Measurements from ENCODE around the gene SUGP2. TPM values are rescaled to one million over a fixed set of nuclear protein-coding genes. Genes with fewer than 3 reads are reported as not detected.
A peak's percentile ranks its signal among the peaks of the same experiment; 100 is the strongest.

Gene SUGP2
- total RNA-seq, 1 donor from 2014 or later: 29.5 TPM

DNA sequence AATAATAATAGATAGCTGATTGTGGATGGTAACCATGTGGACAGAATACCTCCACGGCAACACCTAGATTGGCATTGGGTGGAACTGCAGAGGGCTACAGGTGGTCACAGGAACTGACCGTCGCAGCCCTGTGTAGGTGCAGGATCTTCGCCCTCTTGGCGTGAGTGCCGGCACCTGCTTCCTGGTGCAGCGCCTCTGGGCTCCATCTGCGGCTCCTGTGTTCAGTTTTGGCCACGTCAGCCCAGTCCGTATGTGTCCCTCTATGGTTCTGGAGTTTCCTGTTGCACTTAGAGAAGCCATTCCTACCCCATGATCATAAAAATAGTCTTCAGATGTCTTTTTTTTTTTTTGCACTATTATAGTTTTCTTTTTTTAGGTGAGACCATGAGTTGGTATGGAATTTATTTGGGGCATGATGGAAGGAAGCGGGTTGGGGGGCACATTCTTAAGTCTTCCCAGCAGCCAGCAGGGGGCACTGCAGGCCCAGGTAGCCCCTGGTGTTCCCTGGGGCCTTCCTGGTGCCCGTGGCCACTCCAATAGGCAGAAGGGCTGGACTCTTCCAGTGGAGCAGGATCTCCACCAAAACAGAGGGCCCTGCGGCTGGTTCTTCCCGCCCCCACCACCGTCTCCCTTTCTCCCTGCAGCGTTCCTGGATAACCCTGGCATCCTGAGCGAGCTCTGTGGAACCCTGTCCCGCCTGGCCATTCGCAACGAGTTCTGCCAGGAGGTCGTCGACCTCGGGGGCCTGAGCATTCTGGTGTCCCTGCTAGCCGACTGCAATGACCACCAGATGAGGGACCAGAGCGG, 20.4 kb upstream of the SUGP2 start:
- no peak for DNase-seq (ENCODE audit: low read depth)
- Histone ChIP-seq H3K4me3 (ENCODE audit: low read depth, low read length) (no peak overlapping the region), H3K27me3 (ENCODE audit: control insufficient read depth, insufficient read depth, low read length) (no peaks in the 10 kb centered on the region), H3K36me3 (ENCODE audit: control insufficient read depth, insufficient read depth, low read length) (peaks cover 1% of the 10 kb centered on the region)
- TF ChIP-seq, protein P1, sequence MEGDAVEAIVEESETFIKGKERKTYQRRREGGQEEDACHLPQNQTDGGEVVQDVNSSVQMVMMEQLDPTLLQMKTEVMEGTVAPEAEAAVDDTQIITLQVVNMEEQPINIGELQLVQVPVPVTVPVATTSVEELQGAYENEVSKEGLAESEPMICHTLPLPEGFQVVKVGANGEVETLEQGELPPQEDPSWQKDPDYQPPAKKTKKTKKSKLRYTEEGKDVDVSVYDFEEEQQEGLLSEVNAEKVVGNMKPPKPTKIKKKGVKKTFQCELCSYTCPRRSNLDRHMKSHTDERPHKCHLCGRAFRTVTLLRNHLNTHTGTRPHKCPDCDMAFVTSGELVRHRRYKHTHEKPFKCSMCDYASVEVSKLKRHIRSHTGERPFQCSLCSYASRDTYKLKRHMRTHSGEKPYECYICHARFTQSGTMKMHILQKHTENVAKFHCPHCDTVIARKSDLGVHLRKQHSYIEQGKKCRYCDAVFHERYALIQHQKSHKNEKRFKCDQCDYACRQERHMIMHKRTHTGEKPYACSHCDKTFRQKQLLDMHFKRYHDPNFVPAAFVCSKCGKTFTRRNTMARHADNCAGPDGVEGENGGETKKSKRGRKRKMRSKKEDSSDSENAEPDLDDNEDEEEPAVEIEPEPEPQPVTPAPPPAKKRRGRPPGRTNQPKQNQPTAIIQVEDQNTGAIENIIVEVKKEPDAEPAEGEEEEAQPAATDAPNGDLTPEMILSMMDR (IDR thresholded peaks at IDR 0.05; ENCODE audit: insufficient read depth, low read length, poor library complexity, severe bottlenecking): peak; percentile 81

DNA sequence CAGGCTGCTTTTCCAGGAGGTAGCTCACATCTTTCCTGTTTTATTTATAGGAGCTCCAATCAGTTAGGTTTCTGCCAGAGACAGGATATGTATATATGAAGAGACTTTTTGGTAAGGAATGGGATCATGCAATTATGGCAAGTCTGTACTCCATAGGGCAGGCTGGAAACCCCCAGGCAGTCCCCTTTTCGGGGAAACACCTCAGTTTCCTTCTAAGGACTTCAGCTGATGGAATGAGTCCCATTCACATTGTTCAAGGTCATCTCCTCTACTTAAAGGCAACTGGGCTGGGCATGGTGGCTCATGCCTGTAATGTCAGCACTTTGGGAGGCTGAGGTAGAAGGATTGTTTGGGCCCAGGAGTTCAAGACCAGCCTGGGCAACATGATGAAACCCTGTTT, 19.6 kb upstream of the SUGP2 start:
- Histone ChIP-seq H3K4me3 (ENCODE audit: low read depth, low read length) (no peak overlapping the region), H3K36me3 (ENCODE audit: control insufficient read depth, insufficient read depth, low read length) (peaks cover 1% of the 10 kb centered on the region), H3K27me3 (ENCODE audit: control insufficient read depth, insufficient read depth, low read length) (no peaks in the 10 kb centered on the region)
- DNase-seq (ENCODE audit: low read depth): no peak
- TF ChIP-seq, protein P1 (IDR thresholded peaks at IDR 0.05; ENCODE audit: insufficient read depth, low read length, poor library complexity, severe bottlenecking): no peak

DNA sequence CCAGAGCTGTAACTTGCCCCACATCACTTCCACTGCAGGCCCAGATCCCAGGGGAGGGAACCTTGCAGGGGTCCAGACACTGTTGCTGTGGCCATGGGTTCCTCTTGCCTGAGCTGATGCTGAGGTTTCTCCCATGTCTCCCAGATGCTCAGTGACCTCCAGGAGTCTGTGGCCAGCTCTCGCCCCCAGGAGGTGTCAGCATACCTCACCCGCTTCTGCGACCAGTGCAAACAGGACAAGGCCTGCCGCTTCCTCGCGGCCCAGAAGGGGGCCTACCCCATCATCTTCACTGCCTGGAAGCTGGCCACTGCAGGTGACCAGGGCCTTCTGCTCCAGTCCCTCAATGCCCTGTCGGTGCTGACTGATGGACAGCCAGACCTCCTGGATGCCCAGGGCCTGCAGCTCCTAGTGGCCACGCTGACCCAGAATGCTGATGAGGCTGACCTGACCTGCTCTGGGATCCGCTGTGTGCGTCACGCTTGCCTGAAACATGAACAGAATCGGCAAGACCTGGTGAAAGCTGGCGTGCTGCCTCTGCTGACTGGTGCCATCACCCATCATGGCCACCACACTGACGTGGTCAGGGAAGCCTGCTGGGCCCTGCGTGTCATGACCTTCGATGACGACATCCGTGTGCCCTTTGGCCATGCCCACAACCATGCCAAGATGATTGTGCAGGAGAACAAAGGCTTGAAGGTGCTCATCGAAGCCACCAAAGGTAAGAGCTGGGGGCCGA, 18.3 kb upstream of the SUGP2 start:
- Histone ChIP-seq H3K4me3 (ENCODE audit: low read depth, low read length) (no peak overlapping the region), H3K36me3 (ENCODE audit: control insufficient read depth, insufficient read depth, low read length) (peaks cover 1% of the 10 kb centered on the region), H3K27me3 (ENCODE audit: control insufficient read depth, insufficient read depth, low read length) (no peaks in the 10 kb centered on the region)
- DNase-seq (ENCODE audit: low read depth): no peak
- TF ChIP-seq, protein P1 (IDR thresholded peaks at IDR 0.05; ENCODE audit: insufficient read depth, low read length, poor library complexity, severe bottlenecking): no peak

DNA sequence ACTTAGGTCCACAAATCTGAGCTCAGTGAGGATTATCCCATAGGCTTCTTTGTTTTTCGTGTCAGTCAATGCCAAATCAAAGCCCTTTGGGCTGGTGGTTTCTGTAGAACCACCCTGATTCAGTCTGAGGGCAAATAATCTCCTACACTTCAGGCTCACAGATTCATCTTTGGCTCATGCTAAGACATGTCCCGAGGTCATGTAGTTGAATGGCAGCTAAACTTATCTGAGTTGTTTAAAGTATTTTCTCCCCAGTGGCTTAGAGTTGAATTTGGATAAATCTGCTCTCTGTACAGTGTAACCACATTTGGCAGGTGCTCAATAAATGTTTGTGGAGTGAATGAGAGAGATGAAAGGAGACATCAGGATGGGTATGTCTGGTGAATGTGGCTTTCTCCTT, 17.4 kb upstream of the SUGP2 start:
- Histone ChIP-seq H3K27me3 (ENCODE audit: control insufficient read depth, insufficient read depth, low read length) (no peaks in the 10 kb centered on the region), H3K36me3 (ENCODE audit: control insufficient read depth, insufficient read depth, low read length) (peaks cover 1% of the 10 kb centered on the region), H3K4me3 (ENCODE audit: low read depth, low read length) (no peak overlapping the region)
- TF ChIP-seq, protein P1 (IDR thresholded peaks at IDR 0.05; ENCODE audit: insufficient read depth, low read length, poor library complexity, severe bottlenecking): no peak
- no peak for DNase-seq (ENCODE audit: low read depth)

DNA sequence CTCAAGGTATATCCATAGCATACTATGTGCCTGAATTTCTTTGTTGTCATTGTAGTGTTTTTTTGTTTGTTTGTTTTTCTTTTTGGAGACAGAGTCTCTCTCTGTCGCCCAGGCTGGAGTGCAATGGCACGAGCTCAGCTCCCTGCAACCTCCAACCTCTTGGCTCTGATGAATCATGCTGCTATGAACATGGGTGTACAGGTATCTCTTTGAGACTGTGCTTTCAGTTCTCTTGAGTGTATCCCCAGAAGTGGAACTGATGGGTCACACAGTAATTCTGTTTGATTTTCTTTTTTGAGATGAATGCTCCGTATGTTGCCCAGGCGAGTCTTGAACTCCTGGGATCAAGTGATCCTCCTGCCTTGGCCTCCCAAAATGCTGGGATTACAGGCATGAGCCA, 16.8 kb upstream of the SUGP2 start:
- Histone ChIP-seq H3K4me3 (ENCODE audit: low read depth, low read length) (no peak overlapping the region), H3K36me3 (ENCODE audit: control insufficient read depth, insufficient read depth, low read length) (peaks cover 1% of the 10 kb centered on the region), H3K27me3 (ENCODE audit: control insufficient read depth, insufficient read depth, low read length) (no peaks in the 10 kb centered on the region)
- no peak for DNase-seq (ENCODE audit: low read depth)
- TF ChIP-seq, protein P1 (IDR thresholded peaks at IDR 0.05; ENCODE audit: insufficient read depth, low read length, poor library complexity, severe bottlenecking): no peak

Measured in kidney epithelial cell (primary cell).